Testis (tissue), 3 donors: ENCODE measurements around the gene RENBP. TPM values are rescaled to one million over a fixed set of nuclear protein-coding genes. Genes with fewer than 3 reads are reported as not detected.

ENCODE experiments used
- DNase-seq: peaks from one replicate; pipeline ENCODE4 v3.0.0-alpha.2; 2019
- H3K27ac ChIP-seq, 2 donors: fragments of 200-600 bp; sonication (generic); one replicate each; pipeline ENCODE4 v1.5.1; 2019
- H3K27me3 ChIP-seq: fragments of 200-600 bp; sonication (generic); one replicate; pipeline ENCODE4 v1.5.1; 2019
- H3K36me3 ChIP-seq: fragments of 200-600 bp; sonication (generic); one replicate; pipeline ENCODE4 v1.5.1; 2017; ENCODE audit warnings: low read depth; ENCODE audit errors: missing control alignments
- H3K4me1 ChIP-seq: fragments of 200-600 bp; sonication (generic); one replicate; pipeline ENCODE4 v1.5.1; 2019
- H3K4me3 ChIP-seq, 2 donors: fragments of 200-600 bp; sonication (generic); one replicate each; pipeline ENCODE4 v1.5.1; 2017 to 2019
- H3K9me3 ChIP-seq: fragments of 200-600 bp; sonication (generic); one replicate; pipeline ENCODE4 v1.5.1; 2017
- CTCF ChIP-seq, 3 experiments: fragments of 450-650 bp in 2 of 3; fragments of 200-600 bp in 1 of 3; sonication (generic) in 1 of 3; IDR thresholded peaks; one replicate each; pipeline ENCODE4 v1.5.1; 2016 to 2019; ENCODE audit warnings: antibody characterized with exemption in 3 of 3, mild to moderate bottlenecking in 2 of 3, moderate library complexity in 1 of 3
- POLR2A ChIP-seq: fragments of 450-650 bp; IDR thresholded peaks from one replicate; pipeline ENCODE4 v1.6.1; 2017; ENCODE audit warnings: antibody characterized with exemption, mild to moderate bottlenecking, moderate library complexity
- WGBS, 2 donors: methylation state at CpG; one replicate each; pipeline ENCODE4 v1.1.5; 2018; 5-methylcytosine and 5-hydroxymethylcytosine counted together
- intact Hi-C: fragments of 100-400 bp; cut with DNase I; formaldehyde crosslinking; loops from one replicate; pipeline ENCODE4 v1.15.1; 2023; ENCODE audit warnings: low total_unique reads
- polyA plus RNA-seq: library from polyadenylated mRNA; stranded (reverse); fragments of 350-450 nt; fragmentation: Illumina TruSeq; extraction: RNeasy Lipid Tissue Mini Kit (QIAGEN cat#74804); gene quantifications from one replicate; pipeline ENCODE4 v1.2.3, GENCODE V29; 2014; ENCODE audit warnings: low read depth, low replicate concordance; ENCODE audit not compliant: insufficient read depth
- total RNA-seq, 2 donors: library from RNA; depleted of rRNA; stranded (reverse); fragments of >200 nt; gene quantifications; one replicate each; pipeline ENCODE4 v1.2.3, GENCODE V29; 2016

The RENBP gene
- total and polyA plus RNA-seq, 3 donors from 2014 or later = 2.8 to 4.8 (median 3.4) TPM

GRCh38 chrX:153905481-153906095, 38.9 kb downstream of the RENBP start:
- no peaks in the 10 kb centered on the region for H3K27me3 ChIP-seq
- no peak overlapping the region for H3K4me3 ChIP-seq
- H3K4me1 ChIP-seq = peaks cover 3% of the 10 kb centered on the region
- H3K36me3 ChIP-seq = no peaks in the 10 kb centered on the region
- no peak for DNase-seq
- H3K9me3 ChIP-seq = no peaks in the 10 kb centered on the region
- WGBS, 2 donors = 80% methylated on average over 4 of the region's 32 CpGs; no CpG with 5 or more reads in 1 of the 2 donors
- intact Hi-C loops = no loop called here
- H3K27ac ChIP-seq = no peak overlapping the region
- TF ChIP-seq POLR2A (no peak), CTCF (IDR thresholded peaks at IDR 0.05) (no peak)

GRCh38 chrX:153903991-153904957, 40.2 kb downstream of the RENBP start, which contains the start of gene AVPR2:
AVPR2 (plus strand) TSS chrX:153904673; CDS start chrX:153905146, 473 bp downstream.
- TF ChIP-seq POLR2A = no peak
- TF ChIP-seq CTCF (IDR thresholded peaks at IDR 0.05) = no peak
- Histone ChIP-seq H3K4me1 (peaks cover 3% of the 10 kb centered on the region), H3K4me3 (no peak within 1 kb of the TSS), H3K27me3 (no peaks in the 10 kb centered on the region), H3K9me3 (no peaks in the 10 kb centered on the region), H3K27ac (no peak within 1 kb of the TSS), H3K36me3 (no peaks in the 10 kb centered on the region)
- 29 to 52% methylated on average over 5 to 16 of the region's 26 CpGs for WGBS, 2 donors
- intact Hi-C loops = no loop called here
- no peak for DNase-seq

GRCh38 chrX:153903238-153903980, 41.0 kb downstream of the RENBP start:
- H3K9me3 ChIP-seq = no peaks in the 10 kb centered on the region
- H3K4me3 ChIP-seq = no peak overlapping the region
- no peaks in the 10 kb centered on the region for H3K27me3 ChIP-seq
- H3K36me3 ChIP-seq = no peaks in the 10 kb centered on the region
- DNase-seq = no peak
- WGBS, 2 donors = 70 to 75% methylated on average over 16 to 17 of the region's 18 CpGs
- no peak overlapping the region for H3K27ac ChIP-seq
- intact Hi-C loops = no loop called here
- TF ChIP-seq CTCF (IDR thresholded peaks at IDR 0.05) = no peak
- no peak for TF ChIP-seq POLR2A
- H3K4me1 ChIP-seq = peaks cover 3% of the 10 kb centered on the region

- 55% methylated on average over 6 of the region's 10 CpGs; no CpG with 5 or more reads in 1 of the 2 donors for WGBS, 2 donors
- H3K4me3 ChIP-seq = no peak overlapping the region
- peaks cover 3% of the 10 kb centered on the region for H3K4me1 ChIP-seq
- DNase-seq = no peak
- no peak for TF ChIP-seq POLR2A
- TF ChIP-seq CTCF (IDR thresholded peaks at IDR 0.05) = no peak
- no peaks in the 10 kb centered on the region for H3K27me3 ChIP-seq
- H3K9me3 ChIP-seq = no peaks in the 10 kb centered on the region
- H3K36me3 ChIP-seq = no peaks in the 10 kb centered on the region
- H3K27ac ChIP-seq = no peak overlapping the region
- intact Hi-C loops = no loop called here
Observed at GRCh38 chrX:153902385-153902784, 42.1 kb downstream of the RENBP start.
